GM19467 (cell line): ENCODE measurements around the gene TAS2R3.
"Not testable (repeated sequence)": the region's sequence is repeated elsewhere in the genome, so short reads cannot be mapped to it uniquely, and the experiment has no call there.

Experiments
- ATAC-seq: cut with Tn5 transposase; IDR thresholded peaks from one replicate; pipeline ENCODE4 v1.9.1; 2021; ENCODE audit warnings: mild to moderate bottlenecking, moderate library complexity; ENCODE audit not compliant: unreplicated experiment

Gene TAS2R3

GRCh38 chr7:141763797-141764196, at the start of gene TAS2R3:
Gene TAS2R3 (plus strand): TSS chr7:141764097. CDS start chr7:141764159, 62 bp downstream.
- ATAC-seq = no peak

- no peak for ATAC-seq
Observed at GRCh38 chr7:141714571-141714970, 49.3 kb upstream of the TAS2R3 start.

DNA sequence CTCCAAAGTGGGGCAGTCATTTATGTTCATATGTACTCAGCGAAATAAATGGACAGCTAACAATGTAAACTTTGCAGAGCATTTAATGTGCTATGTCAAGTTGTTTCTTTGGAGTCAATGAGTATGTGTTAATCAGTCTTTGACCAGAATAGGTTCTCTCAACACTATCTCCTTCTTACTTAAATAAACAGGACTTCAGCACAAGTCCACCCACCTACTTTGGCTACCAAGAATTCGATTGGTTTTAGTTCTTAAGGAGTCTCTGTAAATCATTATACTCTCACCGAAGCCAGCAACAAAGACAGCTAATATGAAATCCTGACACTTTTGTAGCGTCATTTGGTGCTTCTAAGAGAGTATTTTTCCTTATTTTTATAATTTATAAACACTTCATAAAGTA, 48.9 kb upstream of the TAS2R3 start:
- no peak for ATAC-seq

GRCh38 chr7:141715794-141716689, 47.9 kb upstream of the TAS2R3 start:
- no peak for ATAC-seq

DNA sequence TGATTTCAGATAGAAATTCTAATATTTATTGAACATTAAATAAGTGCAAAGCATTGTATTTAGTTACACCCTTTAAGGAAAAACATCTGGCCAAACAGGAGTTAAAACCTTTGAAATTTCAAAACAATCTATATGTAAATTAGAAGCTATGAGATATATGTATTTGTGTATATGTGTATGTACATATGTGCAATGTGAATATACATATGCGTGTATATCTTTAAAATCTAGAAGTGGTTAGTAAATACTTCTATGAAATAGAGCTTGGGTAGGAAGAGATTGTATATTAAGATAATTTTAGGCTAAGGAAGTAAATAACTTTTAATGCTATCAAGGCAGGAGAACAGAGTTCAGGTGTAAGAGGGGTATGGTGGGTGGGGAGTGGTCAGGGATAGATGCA, 46.4 kb upstream of the TAS2R3 start:
- no peak for ATAC-seq

DNA sequence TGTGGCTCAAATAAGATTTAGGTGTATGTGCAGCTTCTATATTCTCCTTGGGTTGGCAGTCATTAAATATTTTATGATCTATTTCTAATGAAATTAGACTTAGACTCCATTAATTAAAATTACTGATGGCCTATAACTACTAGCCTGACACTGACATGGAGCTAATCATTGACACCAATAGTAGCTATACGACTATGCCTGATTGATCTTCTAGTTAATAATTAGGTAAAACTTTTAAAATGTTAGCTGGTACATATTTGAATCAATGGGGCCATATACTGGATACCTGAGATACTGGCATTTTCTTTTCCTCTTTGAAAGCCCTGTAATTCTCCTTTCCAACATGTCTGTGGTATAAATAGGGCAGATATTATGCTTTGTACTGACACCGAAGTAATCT, 41.4 kb upstream of the TAS2R3 start:
- peak; percentile 71 for ATAC-seq

- ATAC-seq = no peak
Observed at GRCh38 chr7:141729020-141729419, 34.9 kb upstream of the TAS2R3 start.

- no peak for ATAC-seq
Observed at GRCh38 chr7:141731476-141732149, 32.3 kb upstream of the TAS2R3 start.

DNA sequence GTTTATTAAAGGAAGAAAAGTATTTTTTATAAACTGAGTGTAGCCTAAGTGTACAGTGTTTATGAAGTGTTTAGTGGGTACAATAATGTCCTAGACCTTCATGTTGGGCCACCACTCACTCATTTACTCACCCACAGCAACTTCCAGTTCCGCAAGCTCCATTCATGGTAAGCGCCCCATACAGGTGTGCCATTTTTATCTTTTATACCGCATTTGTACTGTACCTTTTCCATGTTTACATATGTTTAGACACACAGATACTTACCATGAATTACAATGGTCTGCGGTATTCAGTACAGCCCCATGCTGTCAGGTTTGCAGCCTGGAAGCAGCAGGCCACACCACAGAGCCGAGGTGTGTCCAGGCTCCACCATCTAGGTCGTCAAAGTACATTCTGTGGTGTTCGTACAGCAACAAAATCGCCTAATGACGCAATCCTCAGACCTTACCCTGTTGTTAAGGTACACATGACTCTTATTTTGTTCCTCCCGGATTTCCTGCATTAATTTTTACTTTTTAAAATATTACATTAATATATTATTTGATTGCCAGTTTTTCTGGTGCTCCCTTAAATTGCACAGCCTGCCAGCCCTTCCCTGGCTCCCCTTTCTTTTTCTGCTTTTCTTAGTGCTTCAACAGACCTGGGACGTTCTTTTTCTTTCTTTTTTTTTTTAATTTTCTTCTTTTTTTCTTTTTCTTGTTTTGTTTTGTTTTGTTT, 26.6 kb upstream of the TAS2R3 start:
- ATAC-seq = no peak

- peak; percentile 92 for ATAC-seq
Observed at GRCh38 chr7:141737836-141738591, 25.9 kb upstream of the TAS2R3 start, which contains the start of gene SSBP1. Gene SSBP1 (plus strand): TSS chr7:141738358. CDS start chr7:141739167, 809 bp downstream.

GRCh38 chr7:141738592-141739013, 25.3 kb upstream of the TAS2R3 start:
- no peak for ATAC-seq

- no peak for ATAC-seq
Observed at GRCh38 chr7:141739250-141739649, 24.6 kb upstream of the TAS2R3 start.

DNA sequence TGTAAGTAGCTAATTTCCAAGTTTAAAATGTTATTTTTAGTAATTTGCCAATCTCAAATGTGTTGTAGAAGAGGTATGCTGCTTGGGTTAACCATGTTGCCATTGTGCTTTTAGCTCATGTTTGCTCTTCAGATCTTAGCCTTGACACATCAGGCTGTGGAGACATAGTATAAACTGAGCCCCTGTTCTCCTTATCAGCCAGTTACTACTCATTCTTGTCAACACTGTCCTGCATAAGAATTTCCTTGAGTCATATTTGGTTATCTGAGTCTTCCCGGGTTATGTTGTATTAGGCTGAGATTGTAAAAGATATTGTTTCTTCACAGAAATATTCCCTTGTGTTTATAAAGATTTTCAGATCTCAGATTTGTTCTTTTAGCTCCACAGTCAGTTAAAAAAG, 21.7 kb upstream of the TAS2R3 start:
- no peak for ATAC-seq

- no peak for ATAC-seq
Observed at GRCh38 chr7:141744131-141744530, 19.8 kb upstream of the TAS2R3 start.

DNA sequence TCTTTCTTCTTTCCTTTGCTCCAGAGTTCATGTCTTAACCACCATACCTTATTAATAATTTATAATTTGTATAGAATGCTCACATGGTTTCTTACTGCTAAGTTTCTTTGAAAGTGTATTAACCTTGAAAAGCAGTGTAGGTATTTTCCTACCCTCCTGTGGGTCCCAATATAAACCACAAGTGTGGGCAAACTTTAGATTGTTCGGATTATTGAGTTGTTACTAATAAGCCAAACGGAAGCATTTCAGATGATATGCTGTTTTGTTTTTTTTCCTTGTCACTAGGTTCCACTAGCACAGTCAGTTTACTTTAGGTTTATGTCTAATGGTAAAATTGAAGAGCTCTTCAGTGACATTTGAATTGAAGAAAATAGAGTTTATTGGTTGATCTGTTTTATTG, 15.5 kb upstream of the TAS2R3 start:
- ATAC-seq = no peak

DNA sequence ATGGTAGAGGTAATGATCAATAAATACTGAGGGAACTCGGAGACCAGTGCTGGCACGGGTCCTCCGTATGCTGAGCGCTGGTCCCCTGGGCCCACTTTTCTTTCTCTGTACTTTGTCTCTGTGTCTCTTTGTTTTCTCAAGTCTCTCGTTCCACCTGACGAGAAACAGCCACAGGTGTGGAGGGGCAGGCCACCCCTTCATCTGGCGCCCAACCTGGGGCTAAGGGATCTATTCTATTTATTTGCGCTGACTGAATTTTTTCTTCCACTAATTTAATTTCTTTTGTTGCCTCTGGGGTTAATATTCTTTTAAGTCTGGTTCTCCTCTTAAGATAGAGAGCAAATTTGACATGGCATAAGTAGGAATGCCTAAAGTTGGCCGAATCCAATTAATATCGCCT, 12.0 kb upstream of the TAS2R3 start:
- not testable (repeated sequence) for ATAC-seq

GRCh38 chr7:141752634-141753033, 11.3 kb upstream of the TAS2R3 start:
- no peak for ATAC-seq

DNA sequence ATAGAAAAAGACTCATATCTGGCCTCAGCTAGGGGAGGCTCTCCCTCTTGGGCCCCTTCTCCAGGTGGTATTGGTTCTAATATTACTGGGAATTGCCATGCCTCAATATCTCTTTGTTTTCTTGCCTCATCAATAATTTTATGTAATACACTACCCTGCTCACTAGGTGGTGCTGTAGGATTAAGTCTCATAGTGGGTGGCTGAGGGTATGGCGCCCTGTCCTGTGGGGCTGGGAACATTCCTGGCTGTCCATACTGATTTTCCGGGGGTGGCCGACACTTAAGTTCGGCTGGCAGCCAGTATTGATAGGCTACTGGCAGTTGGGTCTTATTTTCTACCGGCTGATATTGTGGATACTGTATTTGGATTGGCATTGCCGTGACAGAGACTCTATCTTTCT, 9.0 kb upstream of the TAS2R3 start:
- ATAC-seq = no peak

DNA sequence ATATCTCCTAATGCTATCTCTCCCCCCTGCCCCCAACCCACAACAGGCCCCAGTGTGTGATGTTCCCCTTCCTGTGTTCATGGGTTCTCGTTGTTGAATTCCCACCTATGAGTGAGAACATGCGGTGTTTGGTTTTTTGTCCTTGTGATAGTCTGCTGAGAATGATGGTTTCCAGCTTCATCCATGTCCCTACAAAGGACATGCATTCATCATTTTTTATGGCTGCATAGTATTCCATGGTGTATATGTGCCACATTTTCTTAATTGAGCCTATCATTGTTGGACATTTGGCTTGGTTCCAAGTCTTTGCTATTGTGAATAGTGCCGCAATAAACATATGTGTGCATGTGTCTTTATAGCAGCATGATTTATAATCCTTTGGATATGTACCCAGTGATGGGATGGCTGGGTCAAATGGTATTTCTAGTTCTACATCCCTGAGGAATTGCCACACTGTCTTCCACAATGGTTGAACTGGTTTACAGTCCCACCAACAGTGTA, 6.2 kb downstream of the TAS2R3 start:
- not testable (repeated sequence) for ATAC-seq

DNA sequence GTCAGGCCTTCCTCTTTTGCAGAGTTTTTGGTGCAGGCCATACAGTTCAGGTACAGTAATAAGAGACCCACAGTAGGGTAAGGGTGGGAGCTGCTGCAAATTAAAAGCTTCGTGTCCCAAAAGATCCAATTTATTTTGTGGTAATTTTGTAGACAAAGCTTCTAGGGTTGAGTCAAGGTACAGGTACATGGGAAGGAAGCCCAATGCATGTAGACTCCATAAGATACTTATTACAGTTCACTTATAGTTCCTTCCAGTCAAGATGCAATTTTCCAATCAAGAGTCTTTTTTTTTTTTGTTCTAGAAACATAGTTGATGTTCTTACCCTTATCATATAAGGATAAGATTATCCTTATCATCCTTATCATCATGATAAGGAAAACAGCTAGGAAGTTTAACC, 12.5 kb downstream of the TAS2R3 start, which contains the start of gene TAS2R4:
Gene TAS2R4, plus strand, starts transcription at position 301 of the 400 bp plus-strand sequence. CDS start 1,815 bp downstream, outside the sequence.
- no peak for ATAC-seq
